DOHH2 (cell line): ENCODE data around the gene PCDHGC5.

Experiments
- EZH2phosphoT487 ChIP-seq: fragments of 200-600 bp; sonication (generic); IDR thresholded peaks from 2 replicates; pipeline ENCODE4 v1.6.1; 2017; ENCODE audit warnings: borderline replicate concordance, mild to moderate bottlenecking, antibody characterized with exemption, low read length, moderate library complexity, mixed read lengths
- TF ChIP-seq, protein P1 (sequence below): fragments of 200-600 bp; sonication (generic); IDR thresholded peaks from one replicate; pipeline ENCODE4 v1.5.1; 2014; ENCODE audit warnings: antibody characterized with exemption, mild to moderate bottlenecking, low read depth, low read length; ENCODE audit not compliant: poor library complexity, severe bottlenecking

DNA sequence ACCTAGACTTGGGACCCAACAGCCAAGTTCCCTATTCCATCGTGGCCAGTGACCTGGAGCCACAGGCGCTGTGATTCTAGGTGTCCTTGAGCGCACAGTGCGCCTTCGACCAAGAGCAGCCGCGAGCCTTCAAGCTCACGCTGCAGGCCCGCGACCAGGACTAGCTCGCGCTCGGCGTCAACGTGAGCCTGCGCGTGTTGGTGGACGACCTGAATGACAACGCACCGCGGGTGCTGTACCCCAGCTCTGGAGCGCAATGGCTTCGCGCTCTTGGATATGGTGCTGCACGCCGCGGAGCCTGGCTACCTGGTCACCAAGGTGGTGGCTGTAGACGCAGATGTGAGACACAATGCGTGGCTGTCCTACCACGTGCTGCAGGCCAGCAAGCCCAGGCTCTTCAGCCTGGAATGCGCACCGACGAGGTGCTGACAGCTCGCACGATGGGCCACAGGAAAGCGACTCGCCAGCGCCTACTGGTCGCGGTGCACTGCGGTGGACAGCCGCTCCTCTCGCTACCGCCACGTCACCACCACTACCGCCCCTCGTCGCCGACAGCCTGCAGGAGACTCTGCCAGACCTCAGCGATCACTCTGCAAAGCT is 47.2 kb upstream of the PCDHGC5 start:
- TF ChIP-seq, protein P1, sequence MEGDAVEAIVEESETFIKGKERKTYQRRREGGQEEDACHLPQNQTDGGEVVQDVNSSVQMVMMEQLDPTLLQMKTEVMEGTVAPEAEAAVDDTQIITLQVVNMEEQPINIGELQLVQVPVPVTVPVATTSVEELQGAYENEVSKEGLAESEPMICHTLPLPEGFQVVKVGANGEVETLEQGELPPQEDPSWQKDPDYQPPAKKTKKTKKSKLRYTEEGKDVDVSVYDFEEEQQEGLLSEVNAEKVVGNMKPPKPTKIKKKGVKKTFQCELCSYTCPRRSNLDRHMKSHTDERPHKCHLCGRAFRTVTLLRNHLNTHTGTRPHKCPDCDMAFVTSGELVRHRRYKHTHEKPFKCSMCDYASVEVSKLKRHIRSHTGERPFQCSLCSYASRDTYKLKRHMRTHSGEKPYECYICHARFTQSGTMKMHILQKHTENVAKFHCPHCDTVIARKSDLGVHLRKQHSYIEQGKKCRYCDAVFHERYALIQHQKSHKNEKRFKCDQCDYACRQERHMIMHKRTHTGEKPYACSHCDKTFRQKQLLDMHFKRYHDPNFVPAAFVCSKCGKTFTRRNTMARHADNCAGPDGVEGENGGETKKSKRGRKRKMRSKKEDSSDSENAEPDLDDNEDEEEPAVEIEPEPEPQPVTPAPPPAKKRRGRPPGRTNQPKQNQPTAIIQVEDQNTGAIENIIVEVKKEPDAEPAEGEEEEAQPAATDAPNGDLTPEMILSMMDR: no peak
- TF ChIP-seq EZH2phosphoT487: no peak
